Left lung (tissue), 10 donors: ENCODE data around the gene PSMA7. TPM values are rescaled to one million over a fixed set of nuclear protein-coding genes. Genes with fewer than 3 reads are reported as not detected.
A peak's percentile ranks its signal among the peaks of the same experiment; 100 is the strongest.

ENCODE experiments used
- ATAC-seq: fragments of 200-7000 bp; cut with Tn5 transposase; one replicate; pipeline ENCODE4 v1.9.1; 2020; ENCODE audit warnings: moderate library complexity
- DNase-seq, 4 donors: peaks; one replicate each; pipeline ENCODE4 v3.0.0-alpha.2; 2013 to 2020
- H3K27ac ChIP-seq, 2 donors: fragments of 200-600 bp; sonication (generic) in 1 of 2; one replicate each; pipeline versions ENCODE4 v1.5.0 to v1.8.0; 2020 to 2021
- H3K27me3 ChIP-seq, 2 donors: fragments of 200-600 bp; sonication (generic) in 1 of 2; one replicate each; pipeline versions ENCODE4 v1.5.0 to v1.8.0; 2020 to 2021
- H3K36me3 ChIP-seq, 2 donors: fragments of 200-600 bp; sonication (generic) in 1 of 2; one replicate each; pipeline versions ENCODE4 v1.5.0 to v1.8.0; 2020 to 2021
- H3K4me1 ChIP-seq, 2 donors: fragments of 200-600 bp; one replicate each; pipeline ENCODE4 v1.8.0; 2021
- H3K4me3 ChIP-seq, 2 donors: fragments of 200-600 bp; sonication (generic) in 1 of 2; one replicate each; pipeline versions ENCODE4 v1.5.0 to v1.8.0; 2020 to 2021; ENCODE audit warnings: mild to moderate bottlenecking in 1 of 2
- H3K9me3 ChIP-seq, 2 donors: fragments of 200-600 bp; sonication (generic) in 1 of 2; one replicate each; pipeline versions ENCODE4 v1.5.0 to v1.8.0; 2020 to 2021
- CTCF ChIP-seq, 2 donors: fragments of 200-600 bp; sonication (generic) in 1 of 2; IDR thresholded peaks; one replicate each; pipeline versions ENCODE4 v1.5.0 to v1.8.0; 2021; ENCODE audit warnings: antibody characterized with exemption in 2 of 2
- intact Hi-C, 2 donors: fragments of 100-400 bp; cut with DNase I; formaldehyde crosslinking; loops; one replicate each; pipeline versions ENCODE4 v1.11.2 to v1.14.2; 2022
- polyA plus RNA-seq, 6 donors: library from polyadenylated mRNA; unstranded; fragments of 120-200 nt; gene quantifications; one replicate each; pipeline ENCODE4 v1.2.1, GENCODE V29; 2013; ENCODE audit not compliant: insufficient read length in 6 of 6
- total RNA-seq, 2 donors: library from RNA; stranded (reverse); fragmentation: NEBNext Ultra II Directional; extraction: Animal tissue kit (Norgen Biotek cat#: 25700); gene quantifications; one replicate each; pipeline ENCODE4 v1.2.1, GENCODE V29; 2021
- donor health status: DM: no; HTN: yes; CAD: no.
- donor health status: DM: no; HTN: no; CAD: no.

PSMA7 gene
- total and polyA plus RNA-seq, 8 donors: 150 to 296 (median 173) TPM

- TF ChIP-seq CTCF (IDR thresholded peaks at IDR 0.05): no peak
- no peak overlapping the region for H3K4me3 ChIP-seq
- peaks cover 0 to 58% of the 10 kb centered on the region in 2 donors for H3K36me3 ChIP-seq
- no peaks in the 10 kb centered on the region for H3K9me3 ChIP-seq
- ATAC-seq (no peak), DNase-seq (no peak)
- H3K4me1 ChIP-seq: peaks cover 0 to 7% of the 10 kb centered on the region in 2 donors
- no peaks in the 10 kb centered on the region for H3K27me3 ChIP-seq
- H3K27ac ChIP-seq: no peak overlapping the region
- intact Hi-C loops: no loop called here
Measured at GRCh38 chr20:62177307-62177706, 34.1 kb upstream of the PSMA7 start.

- Histone ChIP-seq H3K27me3 (no peaks in the 10 kb centered on the region), H3K27ac (no peak overlapping the region), H3K4me3 (no peak overlapping the region), H3K9me3 (no peaks in the 10 kb centered on the region), H3K36me3 (peaks cover 0 to 58% of the 10 kb centered on the region in 2 donors), H3K4me1 (peaks cover 0 to 3% of the 10 kb centered on the region in 2 donors)
- DNase-seq (peak in 1 of 4 donors; percentile 62), ATAC-seq (no peak)
- intact Hi-C loops: no loop called here
- no peak for TF ChIP-seq CTCF (IDR thresholded peaks at IDR 0.05)
Measured at GRCh38 chr20:62176866-62177265, 33.7 kb upstream of the PSMA7 start.

- Histone ChIP-seq H3K27ac (no peak overlapping the region), H3K36me3 (peaks cover 0 to 58% of the 10 kb centered on the region in 2 donors), H3K4me3 (no peak overlapping the region), H3K9me3 (no peaks in the 10 kb centered on the region), H3K4me1 (no peaks in the 10 kb centered on the region), H3K27me3 (no peaks in the 10 kb centered on the region)
- TF ChIP-seq CTCF (IDR thresholded peaks at IDR 0.05): no peak
- ATAC-seq (no peak), DNase-seq (peak in 1 of 4 donors; percentile 53)
- intact Hi-C loops: no loop called here
Measured at GRCh38 chr20:62175711-62176110, 32.5 kb upstream of the PSMA7 start.

- Histone ChIP-seq H3K36me3 (peaks cover 0 to 60% of the 10 kb centered on the region in 2 donors), H3K27ac (no peak overlapping the region), H3K4me1 (no peaks in the 10 kb centered on the region), H3K9me3 (no peaks in the 10 kb centered on the region), H3K4me3 (no peak overlapping the region), H3K27me3 (no peaks in the 10 kb centered on the region)
- no peak for TF ChIP-seq CTCF (IDR thresholded peaks at IDR 0.05)
- intact Hi-C loops: no loop called here
- no peak for ATAC-seq
- peak in 1 of 4 donors; percentile 53 for DNase-seq
Measured at GRCh38 chr20:62174870-62175624, 31.9 kb upstream of the PSMA7 start.

- ATAC-seq (no peak), DNase-seq (peak in 1 of 4 donors; percentile 54)
- TF ChIP-seq CTCF (IDR thresholded peaks at IDR 0.05): no peak
- Histone ChIP-seq H3K9me3 (no peaks in the 10 kb centered on the region), H3K4me1 (no peaks in the 10 kb centered on the region), H3K4me3 (no peak overlapping the region), H3K36me3 (peaks cover 0 to 64% of the 10 kb centered on the region in 2 donors), H3K27me3 (no peaks in the 10 kb centered on the region), H3K27ac (no peak overlapping the region)
- intact Hi-C loops: no loop called here
Measured at GRCh38 chr20:62174021-62174804, 31.0 kb upstream of the PSMA7 start.
